ENCODE data around the gene RILP.

- TF ChIP-seq CTCF (IDR thresholded peaks at IDR 0.05; ENCODE audit: low read depth, low read length) (no peak), EZH2phosphoT487 (IDR thresholded peaks at IDR 0.05; ENCODE audit: low read depth) (no peak)
These were observed at the start of gene RILP for GRCh38 chr17:1649844-1650501.
